Bronchial epithelial cell (primary cell): ENCODE results near the gene U2AF1L4. TPM values are rescaled to one million over a fixed set of nuclear protein-coding genes. Genes with fewer than 3 reads are reported as not detected.

Source experiments
- DNase-seq: peaks from one replicate; pipeline ENCODE4 v3.0.0-alpha.2; 2010; ENCODE audit warnings: low read depth
- FAIRE-seq: peaks from 2 replicates; lab custom pipeline; 2011; peaks lifted over from hg19 to GRCh38; lab: Jason Lieb, UNC
- H3K27me3 ChIP-seq: 2 replicates; pipeline ENCODE4 v1.5.1; 2011; ENCODE audit warnings: low read length; ENCODE audit not compliant: control insufficient read depth, insufficient read depth
- H3K36me3 ChIP-seq: 2 replicates; pipeline ENCODE4 v1.5.1; 2011; ENCODE audit warnings: low read length; ENCODE audit not compliant: control insufficient read depth, insufficient read depth
- H3K4me3 ChIP-seq: 2 replicates; pipeline ENCODE4 v1.5.1; 2011; ENCODE audit warnings: mild to moderate bottlenecking, low read depth, low read length, control low read depth
- total RNA-seq: library from RNA; depleted of rRNA; stranded (reverse); fragments of >200 nt; gene quantifications from 2 replicates; pipeline ENCODE4 v1.2.1, GENCODE V29; 2014
- TF ChIP-seq, protein P1 (sequence below): IDR thresholded peaks from 2 replicates; pipeline ENCODE4 v1.5.1; 2011; ENCODE audit warnings: mild to moderate bottlenecking, moderate library complexity, low read length, control low read depth, inconsistent platforms; ENCODE audit not compliant: insufficient read depth, severe bottlenecking

U2AF1L4 gene
- total RNA-seq, 1 donor from 2014 or later, result 14.7 TPM

DNA sequence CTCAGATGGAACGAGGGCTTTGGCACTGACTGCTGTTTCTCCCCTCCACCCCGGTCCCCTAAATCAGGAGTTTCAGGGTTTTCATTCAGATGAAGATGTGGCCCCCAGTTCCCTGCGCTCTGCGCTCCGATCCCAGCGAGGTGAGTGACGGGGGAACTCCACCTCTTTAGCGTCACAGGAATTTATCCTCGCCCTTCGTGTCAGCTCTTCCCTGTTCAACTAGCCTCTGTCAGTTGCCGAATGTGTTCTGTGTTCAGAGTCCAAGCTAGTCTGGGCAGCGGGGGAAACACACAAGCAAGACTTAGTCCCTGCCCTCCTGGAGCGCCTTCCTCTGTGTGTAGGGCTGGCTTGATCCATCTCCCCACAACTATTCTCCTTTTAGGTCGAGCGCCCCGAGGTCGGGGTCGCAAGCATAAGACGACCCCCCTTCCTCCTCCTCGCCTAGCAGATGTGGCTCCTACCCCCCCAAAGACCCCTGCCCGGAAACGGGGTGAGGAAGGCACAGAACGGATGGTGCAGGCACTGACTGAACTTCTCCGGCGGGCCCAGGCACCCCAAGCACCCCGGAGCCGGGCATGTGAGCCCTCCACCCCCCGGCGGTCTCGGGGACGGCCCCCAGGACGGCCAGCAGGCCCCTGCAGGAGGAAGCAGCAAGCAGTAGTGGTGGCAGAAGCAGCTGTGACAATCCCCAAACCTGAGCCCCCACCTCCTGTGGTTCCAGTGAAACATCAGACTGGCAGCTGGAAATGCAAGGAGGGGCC is 25.6 kb downstream of the U2AF1L4 start:
- FAIRE-seq, result no peak
- no peak for DNase-seq
- H3K4me3 ChIP-seq, result no peak overlapping the region
- TF ChIP-seq, protein P1, sequence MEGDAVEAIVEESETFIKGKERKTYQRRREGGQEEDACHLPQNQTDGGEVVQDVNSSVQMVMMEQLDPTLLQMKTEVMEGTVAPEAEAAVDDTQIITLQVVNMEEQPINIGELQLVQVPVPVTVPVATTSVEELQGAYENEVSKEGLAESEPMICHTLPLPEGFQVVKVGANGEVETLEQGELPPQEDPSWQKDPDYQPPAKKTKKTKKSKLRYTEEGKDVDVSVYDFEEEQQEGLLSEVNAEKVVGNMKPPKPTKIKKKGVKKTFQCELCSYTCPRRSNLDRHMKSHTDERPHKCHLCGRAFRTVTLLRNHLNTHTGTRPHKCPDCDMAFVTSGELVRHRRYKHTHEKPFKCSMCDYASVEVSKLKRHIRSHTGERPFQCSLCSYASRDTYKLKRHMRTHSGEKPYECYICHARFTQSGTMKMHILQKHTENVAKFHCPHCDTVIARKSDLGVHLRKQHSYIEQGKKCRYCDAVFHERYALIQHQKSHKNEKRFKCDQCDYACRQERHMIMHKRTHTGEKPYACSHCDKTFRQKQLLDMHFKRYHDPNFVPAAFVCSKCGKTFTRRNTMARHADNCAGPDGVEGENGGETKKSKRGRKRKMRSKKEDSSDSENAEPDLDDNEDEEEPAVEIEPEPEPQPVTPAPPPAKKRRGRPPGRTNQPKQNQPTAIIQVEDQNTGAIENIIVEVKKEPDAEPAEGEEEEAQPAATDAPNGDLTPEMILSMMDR, result no peak
- H3K36me3 ChIP-seq, result peaks cover 29% of the 10 kb centered on the region
- H3K27me3 ChIP-seq, result no peaks in the 10 kb centered on the region

DNA sequence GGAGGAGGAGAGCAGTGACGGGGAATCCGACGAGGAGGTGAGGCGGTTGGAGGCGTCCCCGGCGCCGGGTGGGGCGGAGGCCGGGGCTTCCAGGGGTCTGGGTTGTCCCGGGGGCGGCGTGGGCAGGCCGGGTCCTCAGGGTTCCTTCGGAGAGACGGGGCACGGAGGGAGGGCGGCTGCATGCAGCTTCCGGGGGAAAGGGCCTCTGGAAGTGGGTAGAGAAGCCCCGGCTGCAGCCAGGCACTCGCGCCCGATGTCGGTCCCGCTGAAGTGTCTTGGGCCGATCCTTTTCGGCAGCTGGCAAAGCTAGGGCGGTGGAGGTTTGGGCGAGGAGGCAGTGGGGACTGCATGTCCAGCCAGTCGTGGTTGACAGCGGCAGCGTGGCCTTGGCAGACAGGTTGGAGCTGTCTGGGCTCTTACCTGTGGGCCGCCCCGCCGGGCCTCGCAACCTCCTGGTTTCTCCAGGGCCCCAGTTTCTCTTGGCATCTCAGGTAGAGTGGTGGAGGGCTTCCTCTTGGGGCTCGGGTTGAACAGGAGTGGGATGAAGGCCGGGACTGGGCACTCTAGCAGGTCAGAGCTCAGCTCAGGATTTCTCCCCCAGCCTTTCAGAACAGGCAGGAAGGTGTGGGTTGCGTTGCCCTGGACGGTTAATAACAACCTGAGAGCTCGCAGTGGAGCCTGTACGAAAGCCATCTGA is 26.7 kb downstream of the U2AF1L4 start:
- DNase-seq, result peak; percentile 10
- no peaks in the 10 kb centered on the region for H3K27me3 ChIP-seq
- peaks cover 22% of the 10 kb centered on the region for H3K36me3 ChIP-seq
- H3K4me3 ChIP-seq, result peak overlapping the region; percentile 88
- FAIRE-seq, result no peak
- TF ChIP-seq, protein P1, result no peak

DNA sequence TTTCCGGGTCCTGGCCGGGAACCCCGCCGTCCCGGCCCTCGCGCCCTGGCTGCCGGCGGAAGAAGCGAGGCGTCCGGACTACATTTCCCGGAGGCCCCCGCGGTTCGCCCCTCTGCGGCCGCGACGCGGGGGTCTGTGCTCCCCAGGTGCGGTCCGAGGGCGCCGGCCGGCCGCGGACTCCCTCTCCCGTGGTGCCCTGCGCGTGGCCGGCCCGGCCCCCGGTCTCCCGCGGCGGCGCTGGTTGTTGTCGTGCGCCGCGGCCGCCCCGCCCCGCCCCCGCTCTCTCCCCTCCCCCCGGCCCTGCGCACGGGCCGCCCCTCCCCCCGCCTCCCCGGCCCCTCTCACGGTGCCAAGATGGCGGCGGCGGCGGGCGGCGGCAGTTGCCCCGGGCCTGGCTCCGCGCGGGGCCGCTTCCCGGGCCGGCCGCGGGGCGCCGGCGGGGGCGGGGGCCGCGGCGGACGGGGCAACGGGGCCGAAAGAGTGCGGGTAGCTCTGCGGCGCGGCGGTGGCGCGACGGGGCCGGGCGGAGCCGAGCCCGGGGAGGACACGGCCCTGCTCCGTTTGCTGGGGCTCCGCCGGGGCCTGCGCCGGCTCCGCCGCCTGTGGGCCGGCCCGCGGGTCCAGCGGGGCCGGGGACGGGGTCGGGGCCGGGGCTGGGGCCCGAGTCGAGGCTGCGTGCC is 27.4 kb downstream of the U2AF1L4 start, which contains the start of gene KMT2B:
Gene KMT2B, plus strand, starts transcription at position 339 of the 680 bp plus-strand sequence. Its CDS starts 16 bp downstream, at position 355.
- Histone ChIP-seq H3K4me3 (peak within 1 kb of the TSS; percentile 88), H3K36me3 (peaks cover 15% of the 10 kb centered on the region), H3K27me3 (no peaks in the 10 kb centered on the region)
- no peak for FAIRE-seq
- no peak for DNase-seq
- TF ChIP-seq, protein P1, result no peak

DNA sequence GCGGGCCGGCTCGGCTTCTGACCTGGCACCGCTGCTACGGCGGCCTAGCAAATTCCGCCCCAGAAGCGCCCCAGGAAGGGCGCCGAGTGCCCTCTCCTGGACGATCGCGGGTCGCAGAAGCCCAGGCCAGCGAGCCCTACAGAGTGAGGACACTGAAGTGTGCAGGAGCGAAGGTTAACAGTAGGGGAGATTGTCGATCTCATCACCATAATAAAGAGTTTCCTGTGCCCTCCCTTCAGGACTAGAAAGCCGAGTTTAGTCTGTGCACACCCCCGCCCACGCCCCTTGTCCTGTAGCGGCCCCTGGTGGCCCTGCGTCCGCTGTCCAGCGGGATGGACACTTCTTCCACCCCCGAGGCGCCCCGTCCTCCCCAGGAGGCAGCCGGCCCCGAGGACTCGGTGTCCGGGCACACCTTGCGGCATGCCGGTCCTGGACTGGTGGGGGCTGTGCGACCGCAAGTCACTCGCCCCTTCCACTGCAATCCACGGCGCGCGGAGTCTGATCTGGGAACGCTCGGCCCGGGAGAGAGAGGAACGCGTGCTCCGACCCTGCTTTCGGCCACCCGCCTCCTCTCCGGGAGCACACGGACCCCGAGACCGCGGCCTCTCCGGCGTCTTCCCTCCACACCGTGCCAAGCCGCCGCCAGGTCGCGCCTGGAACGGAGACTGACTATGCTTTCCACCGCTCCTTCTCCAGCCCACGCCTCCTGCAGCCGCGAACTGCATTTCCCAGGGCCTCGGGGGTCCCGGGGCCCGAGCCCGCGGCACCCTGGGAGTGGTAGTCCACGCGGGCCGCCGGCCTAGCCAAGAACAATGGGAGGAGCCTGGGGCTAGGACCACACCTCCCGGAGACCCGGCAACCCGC is 28.2 kb downstream of the U2AF1L4 start:
- Histone ChIP-seq H3K4me3 (peak overlapping the region; percentile 88), H3K27me3 (no peaks in the 10 kb centered on the region), H3K36me3 (peaks cover 7% of the 10 kb centered on the region)
- TF ChIP-seq, protein P1, result peak; percentile 86
- FAIRE-seq, result no peak
- peak; percentile 84 for DNase-seq
